ENCODE data around the gene SLC1A3. TPM values are rescaled to one million over a fixed set of nuclear protein-coding genes. Genes with fewer than 3 reads are reported as not detected.

SLC1A3 gene
- total and polyA plus RNA-seq, 2 donors (not counting 1 experiment from before 2014, with no cell fraction given): 0.52 to 3.3 TPM

DNA sequence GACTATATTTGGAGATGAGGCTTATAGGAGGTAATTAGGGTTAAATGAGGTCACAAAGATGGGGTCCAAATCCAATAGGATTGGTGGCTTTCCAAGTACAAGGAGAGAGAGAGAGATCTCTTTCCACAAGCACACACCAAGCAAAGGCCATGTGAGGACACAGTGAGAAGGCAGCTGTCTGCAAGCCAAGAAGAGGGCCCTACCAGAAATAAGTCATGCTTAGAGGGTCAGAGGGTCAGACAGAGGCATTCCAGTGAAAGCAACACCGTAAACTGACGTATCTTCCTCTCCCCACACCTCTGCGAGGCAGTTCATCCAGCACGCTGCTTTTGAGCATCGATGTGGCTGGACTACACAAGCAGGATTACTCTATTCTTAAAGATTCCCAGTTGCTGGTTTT lies 87.9 kb downstream of the SLC1A3 start:
- no peaks in the 10 kb centered on the region for H4K20me1 ChIP-seq (ENCODE audit: control insufficient read depth, extremely low read depth, insufficient read depth, low read length)
- H3K4me3 ChIP-seq (replicated peaks in 1 of 4; ENCODE audit: control extremely low read depth in 1 of 4, insufficient read depth in 1 of 4, low read depth in 3 of 4, low read length in 4 of 4): no peak overlapping the region
- H3K36me3 ChIP-seq (ENCODE audit: control insufficient read depth, insufficient read depth, low read length): no peaks in the 10 kb centered on the region
- TF ChIP-seq, protein P1, sequence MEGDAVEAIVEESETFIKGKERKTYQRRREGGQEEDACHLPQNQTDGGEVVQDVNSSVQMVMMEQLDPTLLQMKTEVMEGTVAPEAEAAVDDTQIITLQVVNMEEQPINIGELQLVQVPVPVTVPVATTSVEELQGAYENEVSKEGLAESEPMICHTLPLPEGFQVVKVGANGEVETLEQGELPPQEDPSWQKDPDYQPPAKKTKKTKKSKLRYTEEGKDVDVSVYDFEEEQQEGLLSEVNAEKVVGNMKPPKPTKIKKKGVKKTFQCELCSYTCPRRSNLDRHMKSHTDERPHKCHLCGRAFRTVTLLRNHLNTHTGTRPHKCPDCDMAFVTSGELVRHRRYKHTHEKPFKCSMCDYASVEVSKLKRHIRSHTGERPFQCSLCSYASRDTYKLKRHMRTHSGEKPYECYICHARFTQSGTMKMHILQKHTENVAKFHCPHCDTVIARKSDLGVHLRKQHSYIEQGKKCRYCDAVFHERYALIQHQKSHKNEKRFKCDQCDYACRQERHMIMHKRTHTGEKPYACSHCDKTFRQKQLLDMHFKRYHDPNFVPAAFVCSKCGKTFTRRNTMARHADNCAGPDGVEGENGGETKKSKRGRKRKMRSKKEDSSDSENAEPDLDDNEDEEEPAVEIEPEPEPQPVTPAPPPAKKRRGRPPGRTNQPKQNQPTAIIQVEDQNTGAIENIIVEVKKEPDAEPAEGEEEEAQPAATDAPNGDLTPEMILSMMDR (conservative IDR thresholded peaks at IDR 0.05 in 1 of 2, IDR thresholded peaks at IDR 0.05 in 1 of 2; ENCODE audit: low read depth in 1 of 2, low read length in 2 of 2): no peak
- no peak for TF ChIP-seq EZH2 (IDR thresholded peaks at IDR 0.05; ENCODE audit: low read length, missing control alignments)
- no peak overlapping the region for H2AFZ ChIP-seq (ENCODE audit: low read length)
- no peaks in the 10 kb centered on the region for H3K4me1 ChIP-seq (ENCODE audit: control insufficient read depth, extremely low read depth, insufficient read depth, low read length)
- H3K27ac ChIP-seq (ENCODE audit: insufficient read depth, low read length): no peak overlapping the region
- no peaks in the 10 kb centered on the region for H3K9me3 ChIP-seq (ENCODE audit: control insufficient read depth, insufficient read depth, low read depth, low read length)
- no peak overlapping the region for H3K9ac ChIP-seq (ENCODE audit: insufficient read depth, low read length)
- H3K27me3 ChIP-seq (ENCODE audit: control insufficient read depth, insufficient read depth, low read length): peaks cover 3% of the 10 kb centered on the region
- no peak for DNase-seq (ENCODE audit: low read depth in 2 of 2)
- no peaks in the 10 kb centered on the region for H3K79me2 ChIP-seq (ENCODE audit: control insufficient read depth, insufficient read depth, low read length)
- no peak overlapping the region for H3K4me2 ChIP-seq (ENCODE audit: extremely low read depth, insufficient read depth, low read length)

DNA sequence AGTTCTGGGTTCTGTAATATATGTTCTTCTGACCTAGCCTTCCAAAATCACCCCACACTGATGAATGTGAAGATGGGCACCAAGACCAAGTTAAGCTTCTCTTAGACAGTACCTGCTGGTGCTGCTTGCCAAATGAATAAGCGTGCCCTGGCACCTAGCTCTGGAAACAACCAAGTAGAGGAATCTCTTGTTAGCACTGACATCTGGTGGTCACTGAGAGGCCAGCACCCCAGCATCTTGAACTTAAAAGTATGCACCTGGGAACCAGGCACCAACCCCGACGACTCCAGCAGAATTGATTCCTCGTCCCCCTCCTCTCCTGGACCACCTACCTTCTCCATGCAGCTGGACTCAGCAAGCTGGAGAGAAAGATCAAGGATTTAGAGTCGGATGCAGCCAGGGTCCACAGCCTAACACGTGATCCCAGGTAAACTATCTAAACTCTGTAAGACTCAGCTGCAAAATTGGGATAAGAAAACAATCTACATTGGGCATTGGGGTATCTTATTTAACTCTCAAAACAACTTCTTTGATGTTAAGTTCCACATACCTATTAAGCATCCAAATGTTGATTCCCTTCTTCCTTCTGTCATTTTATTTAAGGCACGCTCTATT lies 89.8 kb downstream of the SLC1A3 start:
- Histone ChIP-seq H4K20me1 (ENCODE audit: control insufficient read depth, extremely low read depth, insufficient read depth, low read length) (no peaks in the 10 kb centered on the region), H3K79me2 (ENCODE audit: control insufficient read depth, insufficient read depth, low read length) (no peaks in the 10 kb centered on the region), H3K27me3 (ENCODE audit: control insufficient read depth, insufficient read depth, low read length) (peaks cover 8% of the 10 kb centered on the region), H3K9ac (ENCODE audit: insufficient read depth, low read length) (no peak overlapping the region), H3K27ac (ENCODE audit: insufficient read depth, low read length) (no peak overlapping the region), H2AFZ (ENCODE audit: low read length) (no peak overlapping the region), H3K36me3 (ENCODE audit: control insufficient read depth, insufficient read depth, low read length) (no peaks in the 10 kb centered on the region), H3K4me3 (replicated peaks in 1 of 4; ENCODE audit: control extremely low read depth in 1 of 4, insufficient read depth in 1 of 4, low read depth in 3 of 4, low read length in 4 of 4) (no peak overlapping the region), H3K9me3 (ENCODE audit: control insufficient read depth, insufficient read depth, low read depth, low read length) (no peaks in the 10 kb centered on the region), H3K4me2 (ENCODE audit: extremely low read depth, insufficient read depth, low read length) (no peak overlapping the region), H3K4me1 (ENCODE audit: control insufficient read depth, extremely low read depth, insufficient read depth, low read length) (no peaks in the 10 kb centered on the region)
- no peak for TF ChIP-seq EZH2 (IDR thresholded peaks at IDR 0.05; ENCODE audit: low read length, missing control alignments)
- TF ChIP-seq, protein P1 (conservative IDR thresholded peaks at IDR 0.05 in 1 of 2, IDR thresholded peaks at IDR 0.05 in 1 of 2; ENCODE audit: low read depth in 1 of 2, low read length in 2 of 2): peak; percentile 82 to 88
- DNase-seq (ENCODE audit: low read depth in 2 of 2): peak; percentile 59 to 70

DNA sequence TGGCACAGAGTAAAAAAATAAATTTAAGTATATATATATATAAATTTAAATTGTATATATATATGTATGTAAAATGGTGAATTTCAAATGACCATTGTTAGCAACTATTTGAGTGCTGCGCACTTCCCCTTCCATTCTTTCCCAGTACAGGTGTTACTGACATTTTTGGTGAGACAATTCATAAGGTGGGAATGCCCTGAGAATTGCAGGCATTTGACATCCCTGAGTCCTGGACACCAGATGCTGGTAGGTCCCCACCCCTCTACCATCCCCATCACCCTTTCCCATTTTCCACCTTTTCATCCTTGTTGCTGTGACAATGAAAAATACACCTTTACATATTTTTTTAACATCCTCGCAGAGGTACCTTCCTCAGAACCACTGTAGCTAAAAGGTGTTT lies 91.6 kb downstream of the SLC1A3 start:
- no peak overlapping the region for H3K4me3 ChIP-seq (replicated peaks in 1 of 4; ENCODE audit: control extremely low read depth in 1 of 4, insufficient read depth in 1 of 4, low read depth in 3 of 4, low read length in 4 of 4)
- no peaks in the 10 kb centered on the region for H4K20me1 ChIP-seq (ENCODE audit: control insufficient read depth, extremely low read depth, insufficient read depth, low read length)
- H2AFZ ChIP-seq (ENCODE audit: low read length): no peak overlapping the region
- H3K36me3 ChIP-seq (ENCODE audit: control insufficient read depth, insufficient read depth, low read length): no peaks in the 10 kb centered on the region
- H3K9me3 ChIP-seq (ENCODE audit: control insufficient read depth, insufficient read depth, low read depth, low read length): no peaks in the 10 kb centered on the region
- H3K27me3 ChIP-seq (ENCODE audit: control insufficient read depth, insufficient read depth, low read length): peaks cover 15% of the 10 kb centered on the region
- no peak for TF ChIP-seq EZH2 (IDR thresholded peaks at IDR 0.05; ENCODE audit: low read length, missing control alignments)
- TF ChIP-seq, protein P1 (conservative IDR thresholded peaks at IDR 0.05 in 1 of 2, IDR thresholded peaks at IDR 0.05 in 1 of 2; ENCODE audit: low read depth in 1 of 2, low read length in 2 of 2): no peak
- no peak overlapping the region for H3K9ac ChIP-seq (ENCODE audit: insufficient read depth, low read length)
- DNase-seq (ENCODE audit: low read depth in 2 of 2): no peak
- no peaks in the 10 kb centered on the region for H3K4me1 ChIP-seq (ENCODE audit: control insufficient read depth, extremely low read depth, insufficient read depth, low read length)
- H3K4me2 ChIP-seq (ENCODE audit: extremely low read depth, insufficient read depth, low read length): no peak overlapping the region
- no peaks in the 10 kb centered on the region for H3K79me2 ChIP-seq (ENCODE audit: control insufficient read depth, insufficient read depth, low read length)
- no peak overlapping the region for H3K27ac ChIP-seq (ENCODE audit: insufficient read depth, low read length)

Measured in fibroblast of lung (primary cell).